Endothelial cell of umbilical vein (primary cell): ENCODE measurements around the gene LRRK2.

Experiments used
- EZH2 ChIP-seq: IDR thresholded peaks from 2 replicates; pipeline ENCODE4 v1.6.1; 2012; ENCODE audit warnings: borderline replicate concordance, low read depth, mild to moderate bottlenecking, moderate library complexity, low read length, inconsistent platforms; ENCODE audit not compliant: severe bottlenecking
- MYC ChIP-seq: IDR thresholded peaks from one replicate; pipeline ENCODE4 v1.6.1; 2011; ENCODE audit warnings: mild to moderate bottlenecking, low read depth, low read length
- TF ChIP-seq, protein P1 (sequence below), 2 donors: IDR thresholded peaks; 1 replicate in 1 of 2; 2 replicates in 1 of 2; pipeline ENCODE4 v1.5.1; 2011; ENCODE audit warnings: low read length in 2 of 2, mild to moderate bottlenecking in 2 of 2, moderate library complexity in 2 of 2, control low read depth in 1 of 2, inconsistent platforms in 1 of 2, low read depth in 1 of 2; ENCODE audit not compliant: insufficient read depth in 1 of 2; ENCODE audit errors: extremely low read depth in 1 of 2

- TF ChIP-seq, protein P1, sequence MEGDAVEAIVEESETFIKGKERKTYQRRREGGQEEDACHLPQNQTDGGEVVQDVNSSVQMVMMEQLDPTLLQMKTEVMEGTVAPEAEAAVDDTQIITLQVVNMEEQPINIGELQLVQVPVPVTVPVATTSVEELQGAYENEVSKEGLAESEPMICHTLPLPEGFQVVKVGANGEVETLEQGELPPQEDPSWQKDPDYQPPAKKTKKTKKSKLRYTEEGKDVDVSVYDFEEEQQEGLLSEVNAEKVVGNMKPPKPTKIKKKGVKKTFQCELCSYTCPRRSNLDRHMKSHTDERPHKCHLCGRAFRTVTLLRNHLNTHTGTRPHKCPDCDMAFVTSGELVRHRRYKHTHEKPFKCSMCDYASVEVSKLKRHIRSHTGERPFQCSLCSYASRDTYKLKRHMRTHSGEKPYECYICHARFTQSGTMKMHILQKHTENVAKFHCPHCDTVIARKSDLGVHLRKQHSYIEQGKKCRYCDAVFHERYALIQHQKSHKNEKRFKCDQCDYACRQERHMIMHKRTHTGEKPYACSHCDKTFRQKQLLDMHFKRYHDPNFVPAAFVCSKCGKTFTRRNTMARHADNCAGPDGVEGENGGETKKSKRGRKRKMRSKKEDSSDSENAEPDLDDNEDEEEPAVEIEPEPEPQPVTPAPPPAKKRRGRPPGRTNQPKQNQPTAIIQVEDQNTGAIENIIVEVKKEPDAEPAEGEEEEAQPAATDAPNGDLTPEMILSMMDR (IDR thresholded peaks at IDR 0.05; ENCODE audit: extremely low read depth in 1 of 2, insufficient read depth in 1 of 2, low read depth in 1 of 2, low read length in 2 of 2): no peak
- TF ChIP-seq EZH2 (no peak), MYC (no peak)
Observed at GRCh38 chr12:40344312-40344711, 119.5 kb downstream of the LRRK2 start.
